HepG2 (cell line): Measurements from ENCODE around the gene HUNK.

ENCODE experiments used
- ATF7 ChIP-seq, 2 experiments: fragments of 450-650 bp in 1 of 2; sonication (generic) in 1 of 2; formaldehyde crosslinking in 1 of 2; IDR thresholded peaks; 2 replicates each; pipeline versions ENCODE4 v1.4.0 to v1.6.1; 2016 to 2020; ENCODE audit warnings: antibody characterized with exemption in 1 of 2, mild to moderate bottlenecking in 1 of 2, missing genetic modification reagents in 1 of 2
- JUN ChIP-seq: sonication (generic); formaldehyde crosslinking; IDR thresholded peaks from 2 replicates; pipeline ENCODE4 v1.4.0; 2020; ENCODE audit warnings: mild to moderate bottlenecking, missing genetic modification reagents
- KAT7 ChIP-seq: IDR thresholded peaks from 2 replicates; pipeline ENCODE4 v1.6.1; 2018; ENCODE audit warnings: borderline replicate concordance, missing compliant biosample characterization
- MED13 ChIP-seq: sonication (generic); formaldehyde crosslinking; IDR thresholded peaks from 2 replicates; pipeline ENCODE4 v1.5.0; 2020; ENCODE audit warnings: missing genetic modification reagents
- MXI1 ChIP-seq: IDR thresholded peaks from 3 replicates; pipeline ENCODE4 v1.6.1; 2012; ENCODE audit warnings: low read depth, low read length, inconsistent platforms, borderline replicate concordance
- POLR2A ChIP-seq, 2 experiments: IDR thresholded peaks; 2 replicates each; pipeline ENCODE4 v1.6.1; 2011; ENCODE audit warnings: low read depth in 2 of 2, low read length in 2 of 2, mild to moderate bottlenecking in 1 of 2, moderate library complexity in 1 of 2; ENCODE audit not compliant: insufficient read depth in 1 of 2
- RXRA ChIP-seq: sonication (generic); formaldehyde crosslinking; IDR thresholded peaks from 2 replicates; pipeline ENCODE4 v1.5.1; 2020; ENCODE audit warnings: missing genetic modification reagents
- STAG1 ChIP-seq: sonication (generic); formaldehyde crosslinking; IDR thresholded peaks from 2 replicates; pipeline ENCODE4 v1.4.0; 2020; ENCODE audit warnings: missing genetic modification reagents
- TCF7L2 ChIP-seq: IDR thresholded peaks from 2 replicates; pipeline ENCODE4 v1.6.1; 2011; ENCODE audit warnings: mild to moderate bottlenecking, low read depth, low read length, moderate library complexity
- YY1 ChIP-seq: IDR thresholded peaks from 2 replicates; pipeline ENCODE4 v1.6.1; 2011; ENCODE audit warnings: low read length, low read depth, moderate library complexity, mild to moderate bottlenecking; ENCODE audit not compliant: insufficient read depth, insufficient replicate concordance
- ZBTB2 ChIP-seq: sonication (generic); formaldehyde crosslinking; IDR thresholded peaks from 2 replicates; pipeline ENCODE4 v1.8.0; 2022; ENCODE audit warnings: low read depth, missing genetic modification reagents
- TF ChIP-seq, protein P1 (sequence below): sonication (generic); formaldehyde crosslinking; IDR thresholded peaks from 2 replicates; pipeline ENCODE4 v1.5.0; 2020; ENCODE audit warnings: mild to moderate bottlenecking, missing genetic modification reagents, moderate library complexity
- TF ChIP-seq, protein P2 (sequence below): sonication (generic); formaldehyde crosslinking; IDR thresholded peaks from 2 replicates; pipeline ENCODE4 v1.5.1; 2020; ENCODE audit warnings: missing genetic modification reagents, mild to moderate bottlenecking, borderline replicate concordance

DNA sequence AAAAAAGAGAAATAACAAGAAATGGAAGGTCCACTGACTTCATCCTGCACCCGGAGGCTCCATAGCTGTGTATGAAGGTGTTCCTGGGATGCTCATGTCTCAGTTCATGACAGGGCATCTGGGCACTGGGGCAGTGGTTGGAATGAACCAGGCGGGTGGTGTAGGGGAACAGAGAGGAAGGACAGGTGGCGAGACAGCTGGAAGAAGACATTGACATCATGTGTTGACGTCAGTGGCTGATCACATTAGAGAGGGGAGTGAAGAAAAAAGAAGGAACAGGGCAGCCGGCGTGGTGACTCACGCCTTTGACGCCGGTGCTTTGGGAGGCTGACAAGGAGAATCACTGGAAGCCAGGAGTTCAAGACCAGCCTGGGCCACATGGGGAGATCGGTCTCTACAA lies 50.1 kb downstream of the HUNK start:
- TF ChIP-seq, protein P1, sequence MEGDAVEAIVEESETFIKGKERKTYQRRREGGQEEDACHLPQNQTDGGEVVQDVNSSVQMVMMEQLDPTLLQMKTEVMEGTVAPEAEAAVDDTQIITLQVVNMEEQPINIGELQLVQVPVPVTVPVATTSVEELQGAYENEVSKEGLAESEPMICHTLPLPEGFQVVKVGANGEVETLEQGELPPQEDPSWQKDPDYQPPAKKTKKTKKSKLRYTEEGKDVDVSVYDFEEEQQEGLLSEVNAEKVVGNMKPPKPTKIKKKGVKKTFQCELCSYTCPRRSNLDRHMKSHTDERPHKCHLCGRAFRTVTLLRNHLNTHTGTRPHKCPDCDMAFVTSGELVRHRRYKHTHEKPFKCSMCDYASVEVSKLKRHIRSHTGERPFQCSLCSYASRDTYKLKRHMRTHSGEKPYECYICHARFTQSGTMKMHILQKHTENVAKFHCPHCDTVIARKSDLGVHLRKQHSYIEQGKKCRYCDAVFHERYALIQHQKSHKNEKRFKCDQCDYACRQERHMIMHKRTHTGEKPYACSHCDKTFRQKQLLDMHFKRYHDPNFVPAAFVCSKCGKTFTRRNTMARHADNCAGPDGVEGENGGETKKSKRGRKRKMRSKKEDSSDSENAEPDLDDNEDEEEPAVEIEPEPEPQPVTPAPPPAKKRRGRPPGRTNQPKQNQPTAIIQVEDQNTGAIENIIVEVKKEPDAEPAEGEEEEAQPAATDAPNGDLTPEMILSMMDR (CRISPR knock-in tag): no peak
- no peak for TF ChIP-seq ZBTB2
- no peak for TF ChIP-seq STAG1 (CRISPR knock-in tag)
- TF ChIP-seq, protein P2, sequence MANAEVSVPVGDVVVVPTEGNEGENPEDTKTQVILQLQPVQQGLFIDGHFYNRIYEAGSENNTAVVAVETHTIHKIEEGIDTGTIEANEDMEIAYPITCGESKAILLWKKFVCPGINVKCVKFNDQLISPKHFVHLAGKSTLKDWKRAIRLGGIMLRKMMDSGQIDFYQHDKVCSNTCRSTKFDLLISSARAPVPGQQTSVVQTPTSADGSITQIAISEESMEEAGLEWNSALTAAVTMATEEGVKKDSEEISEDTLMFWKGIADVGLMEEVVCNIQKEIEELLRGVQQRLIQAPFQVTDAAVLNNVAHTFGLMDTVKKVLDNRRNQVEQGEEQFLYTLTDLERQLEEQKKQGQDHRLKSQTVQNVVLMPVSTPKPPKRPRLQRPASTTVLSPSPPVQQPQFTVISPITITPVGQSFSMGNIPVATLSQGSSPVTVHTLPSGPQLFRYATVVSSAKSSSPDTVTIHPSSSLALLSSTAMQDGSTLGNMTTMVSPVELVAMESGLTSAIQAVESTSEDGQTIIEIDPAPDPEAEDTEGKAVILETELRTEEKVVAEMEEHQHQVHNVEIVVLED: no peak
- TF ChIP-seq MXI1: no peak
- no peak for TF ChIP-seq TCF7L2
- TF ChIP-seq JUN (CRISPR knock-in tag): no peak
- no peak for TF ChIP-seq YY1
- no peak for TF ChIP-seq MED13 (CRISPR knock-in tag)
- no peak for TF ChIP-seq RXRA (CRISPR knock-in tag)
- no peak for TF ChIP-seq KAT7
- no peak for TF ChIP-seq ATF7 (IDR thresholded peaks at IDR 0.05)
- no peak for TF ChIP-seq ATF7 (CRISPR knock-in tag; IDR thresholded peaks at IDR 0.05)
- no peak for TF ChIP-seq POLR2A (IDR thresholded peaks at IDR 0.05; ENCODE audit: insufficient read depth in 1 of 2, low read depth in 2 of 2, low read length in 2 of 2)
